Endodermal cell (in vitro differentiated cells): ENCODE measurements around the gene SH3PXD2B. TPM values are rescaled to one million over a fixed set of nuclear protein-coding genes. Genes with fewer than 3 reads are reported as not detected.

Source experiments
- DNase-seq: peaks from one replicate; pipeline ENCODE4 v3.0.0-alpha.2; 2017
- H3K27ac ChIP-seq: 2 replicates; pipeline ENCODE4 v1.5.1; 2013; ENCODE audit warnings: mild to moderate bottlenecking, low read depth, low read length, moderate library complexity
- H3K27me3 ChIP-seq: 2 replicates; pipeline ENCODE4 v1.6.1; 2013; ENCODE audit warnings: mild to moderate bottlenecking, low read length, moderate library complexity; ENCODE audit not compliant: insufficient read depth, control insufficient read depth, poor library complexity, severe bottlenecking
- H3K36me3 ChIP-seq: 2 replicates; pipeline ENCODE4 v1.7.0; 2013; ENCODE audit warnings: mild to moderate bottlenecking, low read length, moderate library complexity; ENCODE audit not compliant: control insufficient read depth, insufficient read depth
- H3K4me1 ChIP-seq: one replicate; pipeline ENCODE4 v1.7.0; 2013; ENCODE audit warnings: low read length; ENCODE audit not compliant: control insufficient read depth, insufficient read depth
- H3K4me3 ChIP-seq: 2 replicates; pipeline ENCODE4 v1.5.1; 2013; ENCODE audit warnings: mild to moderate bottlenecking, low read length, moderate library complexity
- H3K9ac ChIP-seq: 2 replicates; pipeline ENCODE4 v1.6.1; 2013; ENCODE audit warnings: mild to moderate bottlenecking, low read length, moderate library complexity; ENCODE audit not compliant: poor library complexity, severe bottlenecking; ENCODE audit errors: extremely low read depth
- H3K9me3 ChIP-seq: 2 replicates; pipeline ENCODE4 v1.6.1; 2013; ENCODE audit warnings: mild to moderate bottlenecking, low read length, moderate library complexity; ENCODE audit not compliant: control insufficient read depth
- H3K27ac Mint-ChIP-seq: 2 replicates; pipeline ENCODE4 v1.8.0; 2020; ENCODE audit warnings: mixed read lengths
- H3K27me3 Mint-ChIP-seq: 2 replicates; pipeline ENCODE4 v1.8.0; 2021; ENCODE audit warnings: mild to moderate bottlenecking, mixed read lengths; ENCODE audit not compliant: insufficient read depth
- H3K36me3 Mint-ChIP-seq: 2 replicates; pipeline ENCODE4 v1.8.0; 2020; ENCODE audit warnings: low read depth, mixed read lengths
- H3K4me1 Mint-ChIP-seq: 2 replicates; pipeline ENCODE4 v1.8.0; 2020; ENCODE audit warnings: mixed read lengths
- H3K4me3 Mint-ChIP-seq: 2 replicates; pipeline ENCODE4 v1.8.0; 2020; ENCODE audit warnings: mild to moderate bottlenecking, moderate library complexity, mixed read lengths
- H3K9me3 Mint-ChIP-seq: 2 replicates; pipeline ENCODE4 v1.8.0; 2020; ENCODE audit warnings: mild to moderate bottlenecking, mixed read lengths
- CTCF ChIP-seq: fragments of 200-600 bp; sonication (generic); conservative IDR thresholded peaks from 2 replicates; pipeline ENCODE4 v1.5.0; 2021; ENCODE audit warnings: antibody characterized with exemption, mild to moderate bottlenecking
- WGBS, 2 experiments: methylation state at CpG; one replicate each; pipeline versions ENCODE4 v1.1.5 to v1.1.7; 2013; ENCODE audit warnings: missing lambda C conversion rate in 2 of 2, mixed read lengths in 1 of 2; ENCODE audit not compliant: insufficient coverage in 1 of 2, insufficient read length in 1 of 2; 5-methylcytosine and 5-hydroxymethylcytosine counted together
- total RNA-seq, 2 donors: library from RNA; stranded (reverse); fragmentation: NEBNext Ultra II Directional in 1 of 2; extraction: Animal tissue kit (Norgen Biotek cat#: 25700) in 1 of 2; gene quantifications; 2 replicates in 1 of 2; 3 replicates in 1 of 2; pipeline ENCODE4 v1.2.1, GENCODE V29; 2021

SH3PXD2B gene
- total RNA-seq, 2 donors from 2014 or later, result 62.2 to 74.9 TPM

- Mint-ChIP-seq H3K27me3 (peaks cover 19% of the 10 kb centered on the region), H3K4me1 (no peaks in the 10 kb centered on the region), H3K4me3 (no peak overlapping the region), H3K9me3 (no peaks in the 10 kb centered on the region), H3K36me3 (no peaks in the 10 kb centered on the region), H3K27ac (no peak overlapping the region)
- WGBS, 2 experiments, result 84 to 89% methylated on average over 7 of the region's 7 CpGs
- H3K27ac ChIP-seq, result no peak overlapping the region
- no peak for TF ChIP-seq CTCF
- no peaks in the 10 kb centered on the region for H3K4me1 ChIP-seq
- no peaks in the 10 kb centered on the region for H3K36me3 ChIP-seq
- peak; percentile 15 for DNase-seq
- H3K4me3 ChIP-seq, result no peak overlapping the region
- no peak overlapping the region for H3K9ac ChIP-seq
- H3K27me3 ChIP-seq, result no peaks in the 10 kb centered on the region
- H3K9me3 ChIP-seq, result no peaks in the 10 kb centered on the region
These were observed 47.5 kb upstream of the SH3PXD2B start for GRCh38 chr5:172501708-172502320.

- DNase-seq, result peak; percentile 29
- Mint-ChIP-seq H3K27me3 (peaks cover 25% of the 10 kb centered on the region), H3K27ac (no peak overlapping the region), H3K4me1 (no peaks in the 10 kb centered on the region), H3K9me3 (peaks cover 2% of the 10 kb centered on the region), H3K4me3 (no peak overlapping the region), H3K36me3 (no peaks in the 10 kb centered on the region)
- no peak for TF ChIP-seq CTCF
- Histone ChIP-seq H3K27me3 (no peaks in the 10 kb centered on the region), H3K4me3 (no peak overlapping the region), H3K36me3 (no peaks in the 10 kb centered on the region), H3K27ac (no peak overlapping the region), H3K4me1 (no peaks in the 10 kb centered on the region), H3K9me3 (no peaks in the 10 kb centered on the region), H3K9ac (no peak overlapping the region)
- WGBS, 2 experiments, result 83 to 100% methylated on average over 2 of the region's 2 CpGs
These were observed 45.0 kb upstream of the SH3PXD2B start for GRCh38 chr5:172499287-172499686.

DNA sequence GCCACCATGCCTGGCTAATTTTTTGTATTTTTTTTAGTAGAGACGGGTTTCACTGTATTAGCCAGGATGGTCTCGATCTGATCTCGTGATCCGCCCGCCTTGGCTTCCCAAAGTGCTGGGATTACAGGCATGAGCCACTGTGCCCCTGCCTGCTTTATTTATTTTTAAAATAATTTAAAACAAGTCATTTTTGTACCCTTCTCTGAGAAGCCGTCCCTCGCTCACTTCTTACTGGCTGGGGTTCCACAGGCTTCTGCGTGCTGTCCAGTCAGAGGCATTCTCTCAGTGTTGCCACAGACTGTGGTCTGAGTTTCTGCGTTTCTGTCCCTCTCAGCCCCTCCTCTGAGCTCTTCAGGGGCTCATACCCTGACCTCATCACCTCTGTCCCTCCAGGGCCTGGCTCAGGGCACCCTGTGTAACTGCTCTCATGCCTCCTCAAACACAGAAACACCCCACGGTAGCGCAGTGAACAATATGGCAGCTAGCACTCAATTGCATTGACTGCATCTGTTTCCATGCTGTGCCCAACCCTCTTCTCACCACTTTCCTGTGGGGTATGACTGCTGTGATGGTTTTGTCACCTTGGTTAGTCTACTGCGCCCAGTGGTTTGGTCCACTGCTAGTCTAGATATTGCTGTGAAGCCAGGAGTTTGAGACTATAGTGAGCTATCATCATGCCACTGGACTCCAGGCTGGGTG, 44.3 kb upstream of the SH3PXD2B start:
- no peaks in the 10 kb centered on the region for H3K9me3 ChIP-seq
- WGBS, 2 experiments, result 90 to 95% methylated on average over 8 to 12 of the region's 12 CpGs
- DNase-seq, result peak; percentile 30
- no peaks in the 10 kb centered on the region for H3K27me3 ChIP-seq
- no peaks in the 10 kb centered on the region for H3K4me1 ChIP-seq
- Mint-ChIP-seq H3K36me3 (no peaks in the 10 kb centered on the region), H3K9me3 (peaks cover 2% of the 10 kb centered on the region), H3K4me1 (peaks cover 4% of the 10 kb centered on the region), H3K4me3 (no peak overlapping the region), H3K27me3 (peaks cover 26% of the 10 kb centered on the region), H3K27ac (no peak overlapping the region)
- TF ChIP-seq CTCF, result no peak
- no peak overlapping the region for H3K9ac ChIP-seq
- no peaks in the 10 kb centered on the region for H3K36me3 ChIP-seq
- no peak overlapping the region for H3K27ac ChIP-seq
- H3K4me3 ChIP-seq, result no peak overlapping the region
